Breast epithelium (tissue), 4 donors: ENCODE results near the gene CD244. TPM values are rescaled to one million over a fixed set of nuclear protein-coding genes. Genes with fewer than 3 reads are reported as not detected.

Source experiments
- DNase-seq, 2 donors: peaks; one replicate each; pipeline ENCODE4 v3.0.0-alpha.2; 2019; ENCODE audit warnings: low spot score in 2 of 2
- H3K27ac ChIP-seq, 2 donors: fragments of 200-600 bp; sonication (generic) in 1 of 2; one replicate each; pipeline ENCODE4 v1.5.1; 2016 to 2019; ENCODE audit warnings: mild to moderate bottlenecking in 1 of 2
- H3K27me3 ChIP-seq, 2 donors: fragments of 200-600 bp; sonication (generic) in 1 of 2; one replicate each; pipeline versions ENCODE4 v1.5.1 to v1.6.0; 2017 to 2019; ENCODE audit warnings: control low read depth in 1 of 2, mild to moderate bottlenecking in 1 of 2
- H3K36me3 ChIP-seq: fragments of 200-600 bp; one replicate; pipeline ENCODE4 v1.5.1; 2019
- H3K4me1 ChIP-seq, 2 donors: fragments of 200-600 bp; sonication (generic); one replicate each; pipeline ENCODE4 v1.5.1; 2016 to 2019; ENCODE audit warnings: control low read depth in 1 of 2
- H3K4me3 ChIP-seq, 3 donors: fragments of 200-600 bp; sonication (generic); 1 replicate in 2 of 3; 2 replicates in 1 of 3; pipeline ENCODE4 v1.5.1; 2016 to 2019; ENCODE audit warnings: mild to moderate bottlenecking in 3 of 3, moderate library complexity in 2 of 3
- H3K9me3 ChIP-seq, 2 donors: fragments of 200-600 bp; sonication (generic) in 1 of 2; one replicate each; pipeline ENCODE4 v1.5.1; 2016 to 2019; ENCODE audit warnings: control low read depth in 1 of 2
- POLR2A ChIP-seq: fragments of 450-650 bp; IDR thresholded peaks from one replicate; pipeline ENCODE4 v1.6.1; 2016; ENCODE audit warnings: antibody characterized with exemption, mild to moderate bottlenecking, moderate library complexity
- POLR2AphosphoS5 ChIP-seq, 3 donors: sonication (generic); formaldehyde crosslinking; IDR thresholded peaks; one replicate each; pipeline ENCODE4 v1.6.1; 2017; ENCODE audit warnings: antibody characterized with exemption in 3 of 3
- intact Hi-C: fragments of 100-400 bp; cut with DNase I; formaldehyde crosslinking; loops from one replicate; pipeline ENCODE4 v1.15.1; 2023; ENCODE audit warnings: low total_unique reads
- total RNA-seq, 3 donors: library from RNA; depleted of rRNA; stranded (reverse); fragments of >200 nt; gene quantifications; one replicate each; pipeline ENCODE4 v1.1.0, GENCODE V29; 2016
- TF ChIP-seq, protein P1 (sequence below), 3 donors: fragments of 450-650 bp; IDR thresholded peaks; one replicate each; pipeline ENCODE4 v1.5.1; 2016 to 2017; ENCODE audit warnings: antibody characterized with exemption in 3 of 3, mild to moderate bottlenecking in 3 of 3, moderate library complexity in 3 of 3

Gene CD244
- total RNA-seq, 3 donors from 2014 or later = 0.64 to 1.6 (median 0.66) TPM

- intact Hi-C loops = no loop called here
- TF ChIP-seq, protein P1, sequence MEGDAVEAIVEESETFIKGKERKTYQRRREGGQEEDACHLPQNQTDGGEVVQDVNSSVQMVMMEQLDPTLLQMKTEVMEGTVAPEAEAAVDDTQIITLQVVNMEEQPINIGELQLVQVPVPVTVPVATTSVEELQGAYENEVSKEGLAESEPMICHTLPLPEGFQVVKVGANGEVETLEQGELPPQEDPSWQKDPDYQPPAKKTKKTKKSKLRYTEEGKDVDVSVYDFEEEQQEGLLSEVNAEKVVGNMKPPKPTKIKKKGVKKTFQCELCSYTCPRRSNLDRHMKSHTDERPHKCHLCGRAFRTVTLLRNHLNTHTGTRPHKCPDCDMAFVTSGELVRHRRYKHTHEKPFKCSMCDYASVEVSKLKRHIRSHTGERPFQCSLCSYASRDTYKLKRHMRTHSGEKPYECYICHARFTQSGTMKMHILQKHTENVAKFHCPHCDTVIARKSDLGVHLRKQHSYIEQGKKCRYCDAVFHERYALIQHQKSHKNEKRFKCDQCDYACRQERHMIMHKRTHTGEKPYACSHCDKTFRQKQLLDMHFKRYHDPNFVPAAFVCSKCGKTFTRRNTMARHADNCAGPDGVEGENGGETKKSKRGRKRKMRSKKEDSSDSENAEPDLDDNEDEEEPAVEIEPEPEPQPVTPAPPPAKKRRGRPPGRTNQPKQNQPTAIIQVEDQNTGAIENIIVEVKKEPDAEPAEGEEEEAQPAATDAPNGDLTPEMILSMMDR (IDR thresholded peaks at IDR 0.05) = no peak
- TF ChIP-seq POLR2A = no peak
- TF ChIP-seq POLR2AphosphoS5 (IDR thresholded peaks at IDR 0.05) = no peak
- Histone ChIP-seq H3K27me3 (no peaks in the 10 kb centered on the region), H3K4me3 (no peak overlapping the region), H3K27ac (no peak overlapping the region), H3K9me3 (no peaks in the 10 kb centered on the region), H3K4me1 (no peaks in the 10 kb centered on the region), H3K36me3 (no peaks in the 10 kb centered on the region)
- no peak for DNase-seq
Measured at GRCh38 chr1:160800142-160800541, 62.5 kb downstream of the CD244 start.

DNA sequence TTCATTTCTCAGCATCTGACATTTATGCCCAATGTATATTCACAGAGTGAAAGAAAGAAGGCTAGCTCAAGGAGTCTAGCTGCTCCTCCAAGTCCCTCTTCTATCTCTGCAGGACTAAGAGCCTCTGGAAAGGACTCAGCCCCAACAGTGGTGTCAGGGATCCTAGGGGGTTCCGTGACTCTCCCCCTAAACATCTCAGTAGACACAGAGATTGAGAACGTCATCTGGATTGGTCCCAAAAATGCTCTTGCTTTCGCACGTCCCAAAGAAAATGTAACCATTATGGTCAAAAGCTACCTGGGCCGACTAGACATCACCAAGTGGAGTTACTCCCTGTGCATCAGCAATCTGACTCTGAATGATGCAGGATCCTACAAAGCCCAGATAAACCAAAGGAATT lies 63.0 kb downstream of the CD244 start:
- H3K9me3 ChIP-seq = no peaks in the 10 kb centered on the region
- H3K4me3 ChIP-seq = no peak overlapping the region
- no peaks in the 10 kb centered on the region for H3K27me3 ChIP-seq
- TF ChIP-seq, protein P1 (IDR thresholded peaks at IDR 0.05) = no peak
- TF ChIP-seq POLR2AphosphoS5 (IDR thresholded peaks at IDR 0.05) (no peak), POLR2A (no peak)
- H3K27ac ChIP-seq = no peak overlapping the region
- H3K4me1 ChIP-seq = no peaks in the 10 kb centered on the region
- intact Hi-C loops = no loop called here
- no peak for DNase-seq
- H3K36me3 ChIP-seq = no peaks in the 10 kb centered on the region

GRCh38 chr1:160798439-160798838 lies 64.2 kb downstream of the CD244 start:
- H3K4me3 ChIP-seq = no peak overlapping the region
- DNase-seq = no peak
- no peaks in the 10 kb centered on the region for H3K4me1 ChIP-seq
- H3K9me3 ChIP-seq = no peaks in the 10 kb centered on the region
- intact Hi-C loops = no loop called here
- no peaks in the 10 kb centered on the region for H3K27me3 ChIP-seq
- no peak overlapping the region for H3K27ac ChIP-seq
- TF ChIP-seq POLR2AphosphoS5 (IDR thresholded peaks at IDR 0.05) (no peak), POLR2A (no peak)
- TF ChIP-seq, protein P1 (IDR thresholded peaks at IDR 0.05) = no peak
- H3K36me3 ChIP-seq = no peaks in the 10 kb centered on the region

DNA sequence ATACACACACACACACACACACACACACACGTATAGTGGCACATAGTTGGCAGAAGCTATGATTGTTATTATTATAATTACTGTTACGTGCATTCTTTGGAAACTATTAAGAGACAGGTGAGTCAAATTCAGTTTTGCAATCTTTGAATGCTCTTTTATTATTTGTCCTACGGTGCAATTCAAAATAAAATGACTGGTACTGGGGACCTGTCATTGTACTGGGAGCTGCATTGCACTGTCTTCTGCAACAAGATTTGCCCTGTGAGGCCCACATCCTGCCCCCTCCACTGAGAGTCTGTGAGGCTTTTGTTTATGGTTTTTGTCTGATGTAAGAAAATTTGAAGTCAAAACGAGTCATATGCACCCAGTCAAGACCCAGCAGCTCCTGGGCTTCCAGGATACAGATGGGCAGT lies 64.8 kb downstream of the CD244 start:
- no peaks in the 10 kb centered on the region for H3K36me3 ChIP-seq
- no peaks in the 10 kb centered on the region for H3K9me3 ChIP-seq
- H3K27me3 ChIP-seq = no peaks in the 10 kb centered on the region
- H3K4me3 ChIP-seq = no peak overlapping the region
- DNase-seq = no peak
- TF ChIP-seq, protein P1 (IDR thresholded peaks at IDR 0.05) = no peak
- no peak for TF ChIP-seq POLR2A
- H3K4me1 ChIP-seq = no peaks in the 10 kb centered on the region
- intact Hi-C loops = no loop called here
- H3K27ac ChIP-seq = no peak overlapping the region

DNA sequence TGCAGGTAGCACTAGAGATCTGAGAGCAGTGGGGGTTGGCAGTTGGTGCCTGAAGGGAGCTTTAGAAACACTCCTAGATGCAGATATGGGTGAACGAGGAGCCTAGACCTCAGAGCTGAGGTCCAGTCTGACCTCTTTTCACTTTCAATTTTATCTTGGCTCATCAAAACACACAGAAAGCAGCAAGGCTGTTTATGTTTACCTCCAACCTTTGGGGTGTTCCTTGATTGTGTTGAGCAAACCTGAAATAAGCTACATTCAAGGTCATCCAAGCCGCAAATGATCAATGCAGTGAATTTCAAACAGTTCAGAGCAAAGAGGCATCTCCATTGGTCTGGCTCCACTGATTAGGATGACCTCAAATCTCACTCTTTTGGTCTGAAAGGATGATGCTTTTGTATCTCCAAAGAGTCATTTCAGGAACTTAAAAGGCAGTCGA lies 65.4 kb downstream of the CD244 start:
- H3K27me3 ChIP-seq = no peaks in the 10 kb centered on the region
- no peak for TF ChIP-seq POLR2AphosphoS5 (IDR thresholded peaks at IDR 0.05)
- intact Hi-C loops = no loop called here
- no peaks in the 10 kb centered on the region for H3K9me3 ChIP-seq
- no peak for DNase-seq
- H3K27ac ChIP-seq = no peak overlapping the region
- peak overlapping the region in 1 of 3 donors; percentile 11 for H3K4me3 ChIP-seq
- no peaks in the 10 kb centered on the region for H3K36me3 ChIP-seq
- H3K4me1 ChIP-seq = no peaks in the 10 kb centered on the region

DNA sequence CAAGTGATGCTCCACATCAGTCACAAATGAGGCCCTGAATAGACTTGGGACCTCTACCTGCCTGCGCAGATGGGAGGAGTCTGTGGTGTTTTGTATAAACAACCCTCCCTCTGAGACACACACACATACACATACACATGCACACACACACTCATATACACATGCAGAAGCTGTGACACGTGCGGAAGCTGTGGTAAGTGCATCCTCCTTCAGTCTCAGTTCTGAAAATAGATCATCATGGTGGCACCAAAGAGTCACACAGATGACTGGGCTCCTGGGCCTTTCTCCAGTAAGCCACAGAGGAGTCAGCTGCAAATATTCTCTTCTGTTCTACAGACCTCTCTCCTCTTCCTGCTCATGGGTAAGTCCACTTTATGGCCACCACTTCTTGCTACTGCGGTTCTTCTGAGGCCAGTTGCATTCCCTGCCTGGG lies 66.7 kb downstream of the CD244 start, which contains the start of gene LY9:
LY9 (plus strand) TSS at position 224 of the 433 bp plus-strand sequence; CDS start at position 238, 14 bp downstream.
- peak in 1 of 2 donors; percentile 30 for DNase-seq
- peak within 1 kb of the TSS in 2 of 3 donors; percentile 8 to 11 for H3K4me3 ChIP-seq
- no peaks in the 10 kb centered on the region for H3K36me3 ChIP-seq
- no peaks in the 10 kb centered on the region for H3K27me3 ChIP-seq
- H3K9me3 ChIP-seq = no peaks in the 10 kb centered on the region
- TF ChIP-seq, protein P1 (IDR thresholded peaks at IDR 0.05) = no peak
- no peak for TF ChIP-seq POLR2AphosphoS5 (IDR thresholded peaks at IDR 0.05)
- TF ChIP-seq POLR2A = no peak
- intact Hi-C loops = no loop called here
- H3K27ac ChIP-seq = peak within 1 kb of the TSS in 1 of 2 donors; percentile 12
- no peaks in the 10 kb centered on the region for H3K4me1 ChIP-seq
